Measurements from ENCODE around the gene CLEC11A.

GRCh38 chr19:50717026-50717723, 6.0 kb upstream of the CLEC11A start:
- TF ChIP-seq EZH2 (optimal IDR thresholded peaks at IDR 0.05; ENCODE audit: low read depth, low read length) (no peak), EZH2phosphoT487 (IDR thresholded peaks at IDR 0.05; ENCODE audit: low read length) (no peak)
- TF ChIP-seq, protein P1, sequence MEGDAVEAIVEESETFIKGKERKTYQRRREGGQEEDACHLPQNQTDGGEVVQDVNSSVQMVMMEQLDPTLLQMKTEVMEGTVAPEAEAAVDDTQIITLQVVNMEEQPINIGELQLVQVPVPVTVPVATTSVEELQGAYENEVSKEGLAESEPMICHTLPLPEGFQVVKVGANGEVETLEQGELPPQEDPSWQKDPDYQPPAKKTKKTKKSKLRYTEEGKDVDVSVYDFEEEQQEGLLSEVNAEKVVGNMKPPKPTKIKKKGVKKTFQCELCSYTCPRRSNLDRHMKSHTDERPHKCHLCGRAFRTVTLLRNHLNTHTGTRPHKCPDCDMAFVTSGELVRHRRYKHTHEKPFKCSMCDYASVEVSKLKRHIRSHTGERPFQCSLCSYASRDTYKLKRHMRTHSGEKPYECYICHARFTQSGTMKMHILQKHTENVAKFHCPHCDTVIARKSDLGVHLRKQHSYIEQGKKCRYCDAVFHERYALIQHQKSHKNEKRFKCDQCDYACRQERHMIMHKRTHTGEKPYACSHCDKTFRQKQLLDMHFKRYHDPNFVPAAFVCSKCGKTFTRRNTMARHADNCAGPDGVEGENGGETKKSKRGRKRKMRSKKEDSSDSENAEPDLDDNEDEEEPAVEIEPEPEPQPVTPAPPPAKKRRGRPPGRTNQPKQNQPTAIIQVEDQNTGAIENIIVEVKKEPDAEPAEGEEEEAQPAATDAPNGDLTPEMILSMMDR (IDR thresholded peaks at IDR 0.05; ENCODE audit: low read length) = no peak
